Left cardiac atrium (tissue), 4 donors: ENCODE measurements around the gene SLC39A11. TPM values are rescaled to one million over a fixed set of nuclear protein-coding genes. Genes with fewer than 3 reads are reported as not detected.
A peak's percentile ranks its signal among the peaks of the same experiment; 100 is the strongest.
"Not testable (repeated sequence)": the region's sequence is repeated elsewhere in the genome, so short reads cannot be mapped to it uniquely, and the experiment has no call there.

ENCODE experiments used
- ATAC-seq, 2 donors: fragments of 200-7000 bp; cut with Tn5 transposase; one replicate each; pipeline ENCODE4 v1.9.1; 2020; ENCODE audit warnings: mild to moderate bottlenecking in 2 of 2, moderate library complexity in 2 of 2
- DNase-seq: peaks from one replicate; pipeline ENCODE4 v3.0.0-alpha.2; 2020
- intact Hi-C, 2 donors: fragments of 100-400 bp; cut with DNase I; formaldehyde crosslinking; loops; one replicate each; pipeline versions ENCODE4 v1.14.1 to v1.15.1; 2022 to 2023
- total RNA-seq, 2 donors: library from RNA; stranded (reverse); fragmentation: NEBNext Ultra II Directional; extraction: Animal tissue kit (Norgen Biotek cat#: 25700); gene quantifications; one replicate each; pipeline ENCODE4 v1.2.1, GENCODE V29; 2021
- donor health status: DM: no; HTN: yes; CAD: no.
- donor health status: DM: no; HTN: yes; CAD: no; lungs with severe emphysema.
- donor health status: DM: yes; HTN: yes; CAD: no.
- donor health status: Dilated cardiomyopathy.

SLC39A11 gene
- total RNA-seq, 2 donors from 2014 or later: 11.3 to 11.7 TPM

DNA sequence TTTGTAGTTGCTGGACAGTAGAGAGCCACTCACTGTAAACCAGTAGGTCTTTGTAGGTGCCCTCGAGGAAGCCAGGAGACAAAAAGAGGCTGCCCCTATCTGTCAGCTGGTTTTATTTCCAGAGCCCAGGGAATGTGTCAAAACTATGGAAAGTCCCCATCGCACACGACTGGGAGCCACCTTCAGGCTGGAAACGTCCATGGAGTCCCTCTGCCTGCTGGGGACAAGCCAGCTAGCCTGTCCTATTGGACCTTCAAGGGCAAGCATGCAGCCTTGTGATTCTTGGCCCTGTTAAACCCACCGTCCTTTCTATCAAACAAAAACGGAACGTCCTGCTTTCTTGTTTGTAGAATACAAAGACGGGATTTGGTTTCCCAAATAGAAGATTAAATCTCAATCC is 289.8 kb downstream of the SLC39A11 start:
- DNase-seq (peak; percentile 24), ATAC-seq (no peak)
- intact Hi-C loops: loop anchor here in 1 of 2 donors (10.0 kb wide), 1 partner anchor 62 kb away; no protein-coding TSS in a partner anchor

DNA sequence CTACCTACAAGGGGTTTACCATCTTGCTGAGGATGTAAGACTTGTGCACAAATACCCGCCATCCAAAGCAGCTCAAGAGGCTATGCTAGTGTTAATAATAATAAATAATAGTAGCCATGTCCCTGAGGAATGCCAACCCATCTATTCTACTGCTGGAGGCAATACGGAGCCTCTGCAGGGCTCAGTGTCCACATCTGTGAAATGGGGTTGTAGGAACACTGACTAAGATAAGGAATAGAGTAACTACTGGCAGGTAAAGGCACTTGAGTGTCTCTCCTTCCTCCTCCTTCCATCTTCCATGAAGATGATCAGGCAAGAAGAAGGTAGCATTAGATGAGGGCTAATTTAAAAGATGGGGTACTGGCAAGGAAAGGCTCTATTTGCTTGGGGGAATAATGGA is 295.3 kb downstream of the SLC39A11 start:
- ATAC-seq (no peak), DNase-seq (no peak)

DNA sequence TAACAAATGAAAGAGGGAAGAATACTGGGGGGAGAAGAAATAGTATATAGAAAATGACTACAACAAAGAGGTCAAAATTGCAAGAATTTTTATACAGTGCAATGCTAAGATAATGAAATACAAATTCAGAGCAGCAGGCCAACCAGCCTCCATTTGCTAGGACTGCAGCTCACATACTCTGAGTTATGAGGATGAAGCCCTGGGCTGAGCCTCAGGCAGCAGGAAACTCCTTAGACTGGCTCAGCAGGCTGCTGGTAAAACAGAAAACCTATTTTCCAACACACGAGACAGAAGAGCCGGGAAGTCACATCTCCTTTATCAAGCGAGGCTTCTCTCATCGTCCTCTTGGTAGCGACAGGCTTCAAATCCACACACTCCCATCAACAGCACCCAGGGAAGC is 296.5 kb downstream of the SLC39A11 start:
- intact Hi-C loops: no loop called here
- DNase-seq (no peak), ATAC-seq (no peak)

More for the DNA sequence above, 295.3 kb downstream of the SLC39A11 start:
- intact Hi-C loops: no loop called here

DNA sequence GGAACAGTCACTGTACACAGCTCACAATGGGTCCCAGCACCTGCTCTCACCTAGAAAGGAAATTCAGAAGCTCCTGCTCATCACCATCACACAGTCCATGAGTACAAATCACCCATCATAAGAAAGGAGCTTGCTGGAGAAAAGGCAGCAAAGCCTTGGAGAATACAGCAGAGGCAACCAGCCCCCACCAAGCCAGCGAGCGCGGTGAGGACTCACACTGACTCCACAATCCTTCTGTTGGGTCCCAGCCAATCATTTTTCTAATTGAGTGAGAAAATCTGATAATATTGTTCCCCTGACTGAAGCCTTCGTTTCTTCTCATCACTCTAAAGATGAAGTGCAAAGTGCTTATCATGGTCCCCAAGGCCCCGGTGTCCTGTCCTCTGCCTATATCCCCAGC is 298.3 kb downstream of the SLC39A11 start:
- DNase-seq (no peak), ATAC-seq (no peak)
- intact Hi-C loops: no loop called here

DNA sequence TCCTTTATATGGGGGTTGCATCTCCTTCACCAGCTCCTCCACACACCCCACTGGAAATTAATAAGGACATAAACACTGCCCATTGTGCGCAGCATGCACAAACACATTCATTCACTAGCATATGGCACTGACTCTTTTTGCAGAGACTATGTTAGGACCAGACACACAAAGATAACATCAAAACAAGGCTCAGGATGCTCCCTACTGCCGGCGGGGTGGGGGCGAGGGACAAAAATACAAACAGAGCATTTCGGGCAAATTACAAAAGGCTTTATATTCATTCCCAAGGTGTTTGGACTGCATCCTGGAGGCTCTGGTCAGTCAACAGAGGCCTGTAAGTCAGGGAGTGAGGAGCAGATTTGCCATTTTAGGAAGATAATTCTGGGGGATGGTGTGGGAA is 299.7 kb downstream of the SLC39A11 start:
- ATAC-seq (no peak), DNase-seq (no peak)
- intact Hi-C loops: no loop called here

DNA sequence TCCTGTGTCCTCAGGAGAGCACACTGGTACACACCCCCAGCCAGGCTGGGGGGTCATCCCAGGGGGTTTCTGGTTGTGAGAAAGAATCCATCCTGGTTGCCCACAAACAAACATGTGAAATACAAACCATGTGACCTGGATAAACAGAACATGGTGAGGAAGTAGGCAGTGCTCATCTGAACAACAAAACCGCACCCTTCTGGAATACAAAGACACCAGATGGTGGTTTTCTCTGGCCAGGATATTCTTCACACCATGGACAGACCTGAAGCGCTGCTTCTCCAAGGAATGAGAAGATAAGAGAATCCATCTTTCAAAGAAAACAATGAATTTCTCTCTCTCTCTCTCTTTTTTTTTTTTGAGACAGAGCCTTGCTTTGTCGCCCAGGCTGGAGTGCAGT is 302.3 kb downstream of the SLC39A11 start:
- DNase-seq (no peak), ATAC-seq (no peak)
- intact Hi-C loops: no loop called here

DNA sequence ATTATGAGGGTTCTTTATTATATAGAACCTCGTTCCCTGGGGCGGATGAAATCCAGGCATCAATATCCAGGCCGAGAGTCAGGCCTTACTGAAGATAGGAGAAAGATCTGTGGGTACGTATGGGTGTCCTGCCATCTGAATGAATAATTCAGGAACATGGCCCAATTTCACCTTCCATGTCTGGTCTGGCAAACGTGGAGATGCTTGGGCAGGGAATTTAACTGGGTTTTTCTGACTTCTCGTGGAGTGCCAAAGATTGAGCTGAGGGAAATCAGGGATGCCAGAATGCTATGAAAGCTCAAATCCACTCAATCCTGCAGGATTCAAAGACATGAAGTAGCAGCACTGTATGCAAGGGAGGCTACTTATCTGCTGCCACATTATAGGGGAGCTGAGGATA is 302.8 kb downstream of the SLC39A11 start:
- DNase-seq (no peak), ATAC-seq (no peak)
- intact Hi-C loops: no loop called here

DNA sequence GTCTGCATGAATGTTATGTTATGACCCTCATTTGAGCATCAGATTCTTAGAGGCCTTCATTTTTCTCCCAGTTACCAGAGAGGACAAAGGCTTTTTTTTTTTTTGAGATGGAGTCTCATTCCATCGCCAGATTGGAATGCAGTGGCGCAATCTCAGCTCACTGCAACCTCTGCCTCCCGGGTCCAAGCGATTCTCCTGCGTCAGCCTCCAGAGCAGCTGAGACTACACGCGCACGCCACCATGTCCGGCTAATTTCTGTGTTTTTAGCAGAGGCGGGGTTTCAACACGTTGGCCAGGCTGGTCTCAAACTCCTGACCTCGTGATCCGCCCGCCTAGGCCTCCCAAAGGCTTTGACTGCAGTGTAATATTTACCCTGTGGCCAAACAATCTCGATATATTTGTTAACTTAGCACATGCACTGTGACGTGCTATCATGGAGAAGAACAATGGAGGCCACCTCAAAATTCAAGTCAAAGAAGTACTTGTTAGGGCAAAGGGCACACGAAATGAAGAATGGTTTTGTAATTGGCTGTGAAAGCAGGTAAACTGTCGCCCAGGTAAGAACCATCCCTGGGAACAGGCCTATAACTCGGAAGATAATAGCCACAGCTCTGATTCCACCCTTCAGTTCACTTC is 303.4 kb downstream of the SLC39A11 start:
- intact Hi-C loops: no loop called here
- no peak for ATAC-seq
- DNase-seq: no peak

DNA sequence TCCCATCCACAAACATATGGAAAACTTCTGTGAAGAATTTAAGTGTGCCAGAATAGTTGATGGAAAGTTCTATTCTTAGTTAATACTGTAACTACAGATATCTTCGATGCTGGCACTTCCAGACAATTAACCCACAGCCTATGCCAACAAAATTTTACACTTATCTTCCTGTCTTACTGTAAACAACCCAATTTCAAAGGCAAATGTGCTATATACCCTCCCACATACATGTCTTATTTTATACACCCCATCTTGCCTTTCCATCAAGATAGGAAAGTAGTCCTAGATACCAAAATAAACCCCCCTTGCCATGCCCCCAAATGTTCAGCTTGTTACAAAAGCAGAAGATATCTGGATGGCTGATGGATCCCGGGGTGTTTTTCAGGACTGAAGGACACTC is 306.3 kb downstream of the SLC39A11 start:
- no peak for ATAC-seq
- intact Hi-C loops: no loop called here
- DNase-seq: no peak

DNA sequence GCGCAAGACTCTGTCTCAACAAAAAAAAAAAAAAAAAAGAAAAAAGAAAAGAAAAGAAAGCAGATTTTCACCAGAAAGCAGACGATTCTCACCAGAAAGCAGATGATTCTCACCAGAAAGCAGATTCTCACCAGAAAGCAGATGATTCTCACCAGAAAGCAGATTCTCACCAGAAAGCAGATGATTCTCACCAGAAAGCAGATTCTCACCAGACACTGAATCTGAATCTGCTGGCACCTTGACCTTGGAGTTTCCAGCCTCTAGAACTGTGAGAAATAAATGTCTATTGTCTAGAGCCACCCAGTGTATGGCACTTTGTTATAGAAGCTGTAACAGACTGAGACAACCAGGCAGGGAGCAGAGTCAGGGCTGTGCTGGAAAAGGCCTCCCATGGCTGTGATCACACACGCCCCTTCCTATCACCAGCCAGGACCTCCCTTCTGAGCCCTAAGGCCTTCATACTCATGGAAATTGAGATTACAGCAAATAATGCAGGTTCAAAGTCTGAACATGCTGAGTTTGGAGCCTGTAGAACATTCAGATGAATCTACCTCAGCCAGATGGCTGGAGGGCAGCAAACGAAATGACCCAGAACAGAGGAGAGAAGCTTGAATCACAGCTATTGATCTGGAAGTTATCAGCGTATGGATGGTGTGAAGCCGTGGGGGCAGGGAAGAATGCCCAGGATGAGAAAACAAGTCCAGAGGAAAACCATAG is 309.3 kb downstream of the SLC39A11 start:
- no peak for ATAC-seq
- DNase-seq: no peak
- intact Hi-C loops: no loop called here

DNA sequence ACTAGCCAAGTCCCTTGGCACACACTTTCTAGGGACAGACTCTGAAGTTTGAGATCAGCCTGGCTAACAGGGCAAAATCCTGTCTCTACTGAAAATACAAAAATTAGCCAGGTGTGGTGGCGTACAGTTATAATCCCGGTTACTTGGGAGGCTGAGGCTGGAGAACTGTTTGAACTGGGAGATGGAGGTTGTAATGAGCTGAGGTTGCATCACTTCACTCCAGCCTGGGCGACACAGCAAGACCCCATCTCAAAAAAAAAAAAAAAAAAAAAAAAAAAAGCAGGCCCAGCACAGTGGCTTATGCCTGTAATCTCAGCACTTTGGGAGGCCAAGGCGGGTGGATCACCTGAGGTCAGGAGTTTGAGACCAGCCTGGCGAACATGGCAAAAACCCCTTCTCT is 310.1 kb downstream of the SLC39A11 start:
- intact Hi-C loops, DNase-seq, ATAC-seq: not testable (repeated sequence)

DNA sequence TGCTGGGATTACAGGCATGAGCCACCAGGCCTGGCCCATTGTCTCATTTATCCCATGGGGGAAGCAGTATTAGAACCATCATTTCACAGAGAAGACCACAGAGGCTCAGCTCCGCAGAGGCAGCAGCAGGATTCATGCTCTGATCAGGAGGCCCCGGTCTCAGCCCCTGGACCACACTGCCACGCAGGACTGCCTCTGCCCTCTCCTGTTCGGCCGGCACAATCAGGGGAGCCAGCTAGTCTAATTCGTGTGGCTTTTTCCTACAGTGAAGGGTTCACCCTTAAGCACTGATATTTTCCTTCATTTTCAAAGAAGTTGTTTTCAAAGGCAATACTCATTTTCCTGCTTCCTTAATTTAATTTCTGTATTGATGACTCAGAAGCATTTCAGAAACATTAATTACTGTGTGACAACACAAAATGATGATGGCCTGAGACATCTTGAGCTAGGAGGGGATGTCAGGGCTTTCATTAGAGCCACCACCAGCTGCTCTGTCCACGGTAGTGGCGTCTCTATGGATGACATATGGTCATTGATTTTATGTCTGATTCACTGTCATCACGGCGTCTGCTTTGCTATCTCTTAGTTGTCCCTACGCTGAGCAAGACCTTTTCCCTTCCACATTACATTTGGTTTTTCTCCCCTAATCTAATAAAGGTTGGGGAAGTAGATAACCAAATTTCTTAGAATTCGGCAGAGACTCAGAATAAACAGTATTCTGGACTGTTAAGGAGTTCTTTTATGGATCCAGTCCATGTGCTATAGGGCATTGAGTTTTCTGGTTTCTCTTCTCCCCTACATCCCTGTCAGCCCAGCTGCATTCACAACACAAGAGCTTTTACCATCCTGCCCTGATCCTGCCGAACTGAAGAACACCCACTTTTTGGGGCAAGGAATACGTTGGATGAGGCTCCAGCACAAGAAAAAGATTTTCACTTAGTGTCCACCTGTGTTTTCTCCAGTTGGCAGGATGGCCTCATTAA is 314.0 kb downstream of the SLC39A11 start:
- DNase-seq (no peak), ATAC-seq (no peak)
- intact Hi-C loops: no loop called here

DNA sequence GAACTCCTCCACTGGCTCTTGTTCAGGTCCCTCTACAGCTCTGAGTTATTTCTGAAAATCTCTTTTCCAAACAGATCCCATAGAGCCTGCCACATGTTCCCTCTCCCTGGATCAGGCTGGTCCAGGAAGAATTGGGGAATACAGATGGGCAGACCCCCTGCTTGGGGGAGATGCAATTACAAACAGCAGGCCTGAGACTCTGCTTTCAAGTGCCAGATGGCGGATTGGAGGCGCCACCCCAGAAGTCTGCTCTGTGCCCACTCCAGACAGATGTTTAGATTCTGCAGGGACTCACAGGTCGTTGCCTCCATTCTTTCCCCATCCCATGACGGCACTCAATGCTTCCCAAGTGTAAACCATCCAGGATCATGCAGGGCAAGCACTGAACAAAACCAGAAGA is 316.6 kb downstream of the SLC39A11 start:
- intact Hi-C loops: no loop called here
- DNase-seq: no peak
- ATAC-seq: no peak

DNA sequence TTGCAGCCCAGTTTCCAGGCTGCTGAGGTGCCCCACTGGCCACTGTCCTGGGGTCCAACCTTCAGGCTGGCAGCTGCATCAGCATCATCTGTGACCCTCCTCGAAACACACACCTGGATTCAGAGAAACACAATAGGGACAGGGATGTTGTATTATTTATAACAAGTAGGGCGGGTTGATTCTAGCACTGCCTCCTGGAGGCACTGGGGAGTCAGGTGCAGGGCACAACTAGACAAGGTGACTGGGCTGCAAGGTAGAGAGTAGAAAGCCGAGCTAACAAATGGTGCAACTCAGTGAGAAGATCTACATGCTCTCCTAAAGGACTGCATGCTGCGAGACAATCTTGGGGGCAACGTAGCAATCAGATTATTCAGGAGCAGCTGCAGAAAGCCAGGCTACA is 317.3 kb downstream of the SLC39A11 start:
- no peak for ATAC-seq
- DNase-seq: no peak
- intact Hi-C loops: no loop called here

DNA sequence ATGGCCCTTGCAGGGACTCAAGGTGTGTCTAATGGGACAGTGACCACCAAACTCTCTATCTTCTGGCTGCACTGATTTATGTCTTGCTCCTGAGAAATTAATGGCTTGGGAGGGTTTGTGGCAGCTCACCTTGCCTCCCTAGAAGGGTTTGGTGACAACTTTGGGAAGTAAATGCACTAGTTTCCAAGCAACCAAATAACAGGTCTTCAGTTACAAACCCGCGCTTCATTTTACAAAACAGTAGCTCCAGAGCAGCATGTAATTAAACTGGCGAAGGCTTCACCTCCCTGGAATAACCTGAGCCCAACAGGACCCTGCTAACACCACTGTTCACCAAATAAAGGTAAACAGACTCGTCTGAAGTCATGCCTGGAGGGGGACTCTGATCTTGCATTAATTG is 318.3 kb downstream of the SLC39A11 start:
- intact Hi-C loops: no loop called here
- DNase-seq (no peak), ATAC-seq (no peak)

DNA sequence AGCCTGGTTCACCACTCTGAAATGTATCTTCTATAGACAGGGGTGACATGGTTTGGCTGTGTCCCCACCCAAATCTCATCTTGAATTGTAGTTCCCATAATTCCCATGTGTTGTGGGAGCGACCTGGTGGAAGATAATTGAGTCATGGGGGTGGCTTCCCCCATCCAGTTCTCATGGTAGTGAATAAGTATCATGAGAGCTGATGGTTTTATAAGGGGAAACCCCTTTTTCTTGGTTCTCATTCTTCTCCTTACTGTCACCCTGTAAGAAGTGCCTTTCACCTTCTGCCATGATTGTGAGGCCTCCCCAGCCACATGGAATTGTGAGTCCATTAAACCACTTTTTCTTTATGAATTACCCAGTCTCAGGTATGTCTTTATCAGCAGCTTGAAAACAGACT is 319.3 kb downstream of the SLC39A11 start:
- ATAC-seq, intact Hi-C loops, DNase-seq: not testable (repeated sequence)

DNA sequence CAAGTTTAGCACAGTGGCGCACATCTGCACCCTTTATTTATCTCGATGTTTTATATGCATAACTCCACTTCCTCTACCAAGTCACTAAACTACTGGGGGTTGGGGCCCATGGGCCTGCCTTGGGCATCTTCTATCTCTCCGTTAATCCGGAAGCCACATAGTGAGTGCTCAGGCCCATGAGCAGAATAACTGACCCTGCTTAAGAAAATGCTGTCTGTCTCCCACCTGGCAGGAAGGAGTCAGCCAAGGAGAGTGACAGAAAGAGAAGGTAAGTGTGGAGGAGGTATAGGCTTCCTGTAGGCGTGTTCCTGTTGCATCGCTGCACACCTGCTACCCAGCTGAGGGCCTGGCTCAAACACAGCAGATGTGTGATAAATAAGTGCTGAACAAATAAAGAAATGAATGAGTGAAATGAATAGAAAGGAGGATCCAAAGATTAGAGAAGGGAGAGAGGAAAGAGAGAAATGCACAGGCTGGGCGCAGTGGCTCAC is 320.1 kb downstream of the SLC39A11 start:
- ATAC-seq: no peak
- intact Hi-C loops: no loop called here
- DNase-seq: no peak

DNA sequence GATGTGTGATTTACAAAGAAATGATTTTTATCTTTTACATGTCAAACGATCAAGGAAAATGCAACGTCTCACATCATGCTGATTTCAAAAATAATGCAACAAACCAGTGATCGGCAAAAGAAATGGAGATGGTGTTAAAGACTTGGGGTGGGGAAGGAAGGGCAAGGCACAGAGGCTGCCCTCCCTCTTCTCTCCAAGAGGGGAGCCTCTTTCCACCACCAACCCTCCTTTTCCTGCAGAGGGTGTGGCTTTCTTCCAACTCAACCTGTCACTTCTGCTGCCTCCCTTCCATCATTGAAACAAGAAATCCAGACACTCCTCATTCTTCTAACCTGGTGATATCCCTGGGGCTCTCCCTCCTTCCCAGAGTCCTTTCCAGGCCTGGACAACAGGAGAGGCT is 320.8 kb downstream of the SLC39A11 start:
- intact Hi-C loops: no loop called here
- ATAC-seq (no peak), DNase-seq (no peak)

DNA sequence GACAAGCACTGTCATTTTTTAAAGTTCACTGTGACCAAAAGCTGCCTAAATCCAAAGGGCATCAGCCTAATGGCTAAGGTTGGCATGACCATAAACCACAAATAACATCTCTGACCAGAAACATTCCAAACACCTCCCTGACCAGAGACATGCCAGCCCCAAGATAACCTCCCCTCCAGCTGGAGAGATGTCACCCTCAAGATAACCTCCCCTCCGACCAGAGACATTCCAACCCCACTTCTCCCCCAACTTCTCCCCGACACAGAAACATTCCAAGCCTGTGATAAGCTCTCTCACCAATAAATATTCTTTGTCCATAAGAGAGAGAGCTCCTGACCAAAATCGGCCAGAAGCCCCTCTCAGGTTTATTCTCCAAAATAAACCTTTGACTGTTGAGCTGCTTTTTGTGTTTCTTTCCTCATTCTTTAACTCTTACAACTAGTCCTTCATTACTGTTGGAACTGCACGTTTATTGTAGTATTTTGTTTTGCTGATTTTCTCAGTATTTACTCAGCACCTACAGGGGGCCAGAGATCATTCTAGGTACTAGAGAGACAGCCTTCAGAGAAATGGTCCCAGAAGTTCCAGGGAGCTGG is 325.6 kb downstream of the SLC39A11 start:
- no peak for DNase-seq
- no peak for ATAC-seq
- intact Hi-C loops: no loop called here
